Stomach smooth muscle (tissue), 2 donors: ENCODE data around the gene HLF.

Experiments used
- H3K27ac ChIP-seq: one replicate; pipeline ENCODE4 v1.7.0; 2013; ENCODE audit warnings: mild to moderate bottlenecking, low read length, inconsistent platforms
- H3K27me3 ChIP-seq, 2 donors: one replicate each; pipeline ENCODE4 v1.7.0; 2013; ENCODE audit warnings: low read length in 2 of 2; ENCODE audit not compliant: insufficient read depth in 2 of 2, control insufficient read depth in 1 of 2
- H3K36me3 ChIP-seq, 2 donors: one replicate each; pipeline ENCODE4 v1.7.0; 2013; ENCODE audit warnings: low read length in 2 of 2; ENCODE audit not compliant: control insufficient read depth in 2 of 2, insufficient read depth in 2 of 2
- H3K4me1 ChIP-seq: one replicate; pipeline ENCODE4 v1.7.0; 2013; ENCODE audit warnings: low read length; ENCODE audit not compliant: control insufficient read depth, insufficient read depth
- H3K4me3 ChIP-seq, 2 donors: one replicate each; pipeline ENCODE4 v1.7.0; 2013; ENCODE audit warnings: low read length in 2 of 2
- H3K9ac ChIP-seq, 2 donors: one replicate each; pipeline ENCODE4 v1.7.0; 2013; ENCODE audit warnings: low read length in 2 of 2, mild to moderate bottlenecking in 1 of 2
- H3K9me3 ChIP-seq, 2 donors: one replicate each; pipeline ENCODE4 v1.7.0; 2013; ENCODE audit warnings: low read length in 2 of 2; ENCODE audit not compliant: control insufficient read depth in 2 of 2
- donor health status: healthy.
- donor health status: Pancreatic carcinoma.

The HLF gene

DNA sequence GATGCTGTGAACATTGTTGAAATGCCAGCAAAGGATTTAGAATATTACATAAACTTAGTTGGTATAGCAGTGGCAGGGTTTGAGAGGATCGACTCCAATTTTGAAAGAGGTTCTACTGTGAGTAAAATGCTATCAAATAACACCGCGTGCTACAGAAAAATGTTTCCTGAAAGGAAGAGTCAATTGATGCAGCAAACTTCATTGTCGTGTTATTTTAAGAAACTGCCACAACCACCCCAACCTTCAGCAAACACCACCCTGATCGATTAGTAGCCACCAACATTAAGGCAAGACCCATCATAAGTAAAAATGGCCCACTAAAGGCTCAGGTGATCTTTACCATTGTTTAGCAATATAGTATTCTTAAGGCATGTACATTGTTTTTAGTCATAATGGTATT is 27.3 kb downstream of the HLF start:
- Histone ChIP-seq H3K4me1 (peaks cover 27% of the 10 kb centered on the region), H3K9ac (no peak overlapping the region), H3K27ac (no peak overlapping the region), H3K27me3 (no peaks in the 10 kb centered on the region), H3K36me3 (peaks cover 8 to 11% of the 10 kb centered on the region in 2 donors), H3K9me3 (no peaks in the 10 kb centered on the region), H3K4me3 (no peak overlapping the region)

DNA sequence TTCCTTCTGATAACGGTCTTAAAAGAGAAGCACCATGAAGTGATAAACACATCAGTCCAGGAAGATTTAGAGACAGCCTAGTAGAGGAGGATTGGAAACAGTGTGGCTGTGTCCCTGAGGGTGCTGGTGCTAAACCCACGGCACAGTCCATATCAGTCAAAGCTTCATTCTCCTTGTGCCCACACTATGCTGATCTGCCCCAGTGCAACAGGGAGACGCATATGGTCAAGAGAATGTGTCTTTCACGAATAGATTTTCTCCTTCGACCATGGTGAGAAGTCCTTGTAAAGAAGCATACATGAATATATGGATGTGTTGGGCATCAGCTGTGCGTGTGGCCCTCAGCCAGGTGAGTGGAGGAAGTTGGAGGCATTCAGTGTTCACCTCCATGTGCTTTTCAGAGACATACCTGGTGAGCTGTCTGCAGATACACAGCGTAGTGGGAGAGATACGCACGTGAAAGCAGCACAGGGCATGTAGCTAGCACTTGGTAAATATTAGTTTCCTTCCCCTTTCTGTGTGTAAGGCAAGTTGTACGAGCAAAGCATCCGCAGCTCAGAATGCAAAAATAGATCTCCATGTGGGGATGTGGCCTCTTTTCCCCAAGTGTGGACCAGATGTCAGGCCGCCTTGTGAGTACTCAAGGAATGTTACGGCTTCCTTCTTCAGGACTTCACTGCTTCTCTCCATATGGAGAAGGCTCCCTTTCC is 29.4 kb downstream of the HLF start:
- H3K27ac ChIP-seq: peak overlapping the region; percentile 77
- H3K9ac ChIP-seq: no peak overlapping the region
- H3K27me3 ChIP-seq: no peaks in the 10 kb centered on the region
- H3K9me3 ChIP-seq: no peaks in the 10 kb centered on the region
- H3K4me1 ChIP-seq: peaks cover 12% of the 10 kb centered on the region
- no peak overlapping the region for H3K4me3 ChIP-seq
- H3K36me3 ChIP-seq: peaks cover 8 to 13% of the 10 kb centered on the region in 2 donors

DNA sequence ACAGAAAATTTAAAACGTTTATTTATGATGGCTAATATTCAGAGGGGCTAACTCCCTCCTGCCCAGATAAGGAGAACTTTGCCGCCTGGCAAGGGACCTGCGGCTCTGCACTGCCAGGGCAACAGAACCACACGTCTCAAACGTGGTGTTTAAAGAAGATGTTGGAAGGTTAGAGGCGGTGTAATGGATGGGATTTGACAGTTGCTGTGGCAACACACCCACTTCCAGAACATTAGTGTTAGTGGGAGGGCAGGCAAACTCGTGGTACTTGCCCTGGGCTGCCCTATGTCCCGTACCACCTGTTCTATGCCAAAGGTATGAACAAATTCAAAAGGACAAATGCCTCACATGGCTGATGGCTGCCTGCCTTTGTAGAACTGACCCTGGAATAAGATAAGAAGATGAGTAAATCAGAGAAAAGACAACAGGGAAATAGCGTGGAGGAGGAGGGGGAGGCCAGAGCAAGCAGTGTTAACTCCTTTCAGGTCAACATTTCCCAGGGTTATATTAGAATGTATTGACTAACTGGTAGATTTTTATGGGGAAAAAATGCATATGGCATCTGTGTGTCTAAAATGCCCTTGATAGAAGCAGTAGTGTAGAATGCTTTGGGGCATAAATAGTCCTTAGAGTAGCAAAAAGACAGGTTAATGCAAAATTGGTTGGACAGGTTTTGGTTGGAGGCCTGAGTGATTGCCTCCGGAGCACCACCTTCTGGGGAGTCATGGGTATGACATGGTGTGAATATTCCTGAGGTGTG is 30.8 kb downstream of the HLF start:
- Histone ChIP-seq H3K4me3 (peak overlapping the region in 1 of 2 donors; percentile 31), H3K4me1 (peaks cover 7% of the 10 kb centered on the region), H3K36me3 (peaks cover 8 to 20% of the 10 kb centered on the region in 2 donors), H3K9ac (peak overlapping the region in 1 of 2 donors; percentile 38), H3K9me3 (no peaks in the 10 kb centered on the region), H3K27me3 (no peaks in the 10 kb centered on the region), H3K27ac (peak overlapping the region; percentile 77)

DNA sequence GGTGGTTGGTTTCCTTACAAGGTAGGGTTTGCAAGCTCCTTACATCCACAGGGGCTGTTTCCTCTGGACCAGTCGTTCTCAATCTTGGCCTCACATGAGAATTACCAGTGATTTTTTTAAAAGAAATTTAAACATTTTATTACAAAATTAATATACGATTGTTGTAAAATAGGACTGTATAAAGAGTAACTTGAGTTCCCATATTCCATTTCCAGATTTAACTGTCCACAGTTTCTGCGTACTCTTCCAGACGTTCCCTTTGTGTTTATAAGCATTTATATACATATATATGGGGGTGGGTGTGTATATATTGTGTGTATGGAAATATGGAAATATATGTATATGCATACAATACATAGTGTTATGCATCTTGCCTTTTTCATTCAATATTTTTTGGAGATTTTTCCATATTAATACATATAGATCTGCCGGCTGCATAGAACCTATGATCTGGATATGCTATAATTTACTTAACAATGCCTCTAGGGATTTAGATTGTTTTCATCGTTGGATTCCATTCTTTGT is 31.5 kb downstream of the HLF start:
- no peaks in the 10 kb centered on the region for H3K27me3 ChIP-seq
- H3K36me3 ChIP-seq: peaks cover 4 to 20% of the 10 kb centered on the region in 2 donors
- no peak overlapping the region for H3K9ac ChIP-seq
- no peak overlapping the region for H3K4me3 ChIP-seq
- H3K9me3 ChIP-seq: no peaks in the 10 kb centered on the region
- peak overlapping the region; percentile 77 for H3K27ac ChIP-seq
- H3K4me1 ChIP-seq: peaks cover 9% of the 10 kb centered on the region

DNA sequence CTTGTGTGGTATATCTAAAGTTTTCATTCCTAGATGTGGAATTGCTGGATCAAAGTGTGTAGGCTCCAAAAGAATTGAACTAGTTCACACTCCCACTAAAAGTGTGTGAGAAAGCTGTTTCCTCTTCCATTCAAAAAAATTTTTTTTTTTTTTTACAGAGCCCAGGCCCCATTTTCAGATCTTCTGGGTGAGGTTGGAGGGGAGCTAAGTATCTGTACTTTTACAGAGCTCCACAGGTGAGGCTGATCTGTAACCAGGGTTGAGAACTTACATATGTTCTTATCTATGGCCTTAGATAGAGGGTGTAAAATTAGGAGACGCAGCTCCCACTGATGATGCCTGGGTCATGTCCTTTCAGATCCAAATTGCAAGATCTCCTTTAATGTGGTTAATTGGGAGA is 31.9 kb downstream of the HLF start:
- peaks cover 10% of the 10 kb centered on the region for H3K4me1 ChIP-seq
- H3K4me3 ChIP-seq: no peak overlapping the region
- H3K9ac ChIP-seq: no peak overlapping the region
- H3K27me3 ChIP-seq: no peaks in the 10 kb centered on the region
- H3K9me3 ChIP-seq: no peaks in the 10 kb centered on the region
- no peak overlapping the region for H3K27ac ChIP-seq
- peaks cover 3 to 20% of the 10 kb centered on the region in 2 donors for H3K36me3 ChIP-seq

DNA sequence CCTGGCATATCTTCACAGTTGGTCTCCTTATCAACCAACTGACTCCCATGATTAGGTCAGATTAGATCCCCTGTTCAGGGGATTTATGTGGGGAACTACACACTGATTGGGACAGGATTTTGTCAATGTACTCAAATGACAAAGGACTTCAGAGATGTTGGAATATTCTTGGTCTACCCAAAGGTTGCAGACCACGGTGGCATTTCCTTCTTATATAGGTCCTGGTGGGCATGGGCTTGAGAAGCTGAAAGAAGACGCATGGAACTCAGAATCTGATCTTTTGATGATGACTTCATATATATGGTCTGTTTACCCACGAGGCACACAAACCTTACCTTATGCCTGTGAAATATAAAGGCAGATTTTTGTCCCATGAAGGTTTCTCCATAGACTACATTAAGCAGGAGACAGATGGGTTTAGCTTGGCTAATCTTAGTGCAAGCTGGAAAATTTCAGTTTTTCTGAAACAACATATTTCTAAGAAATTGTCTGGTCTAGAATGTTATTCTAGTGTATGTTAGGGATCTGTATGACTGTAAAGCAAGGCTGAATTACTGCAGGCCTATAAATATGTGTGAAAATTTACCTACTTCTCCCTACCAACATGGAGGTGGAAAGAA is 33.5 kb downstream of the HLF start:
- Histone ChIP-seq H3K36me3 (peaks cover 0 to 16% of the 10 kb centered on the region in 2 donors), H3K27me3 (no peaks in the 10 kb centered on the region), H3K9me3 (no peaks in the 10 kb centered on the region), H3K4me3 (no peak overlapping the region), H3K9ac (no peak overlapping the region), H3K4me1 (peaks cover 23% of the 10 kb centered on the region), H3K27ac (no peak overlapping the region)

DNA sequence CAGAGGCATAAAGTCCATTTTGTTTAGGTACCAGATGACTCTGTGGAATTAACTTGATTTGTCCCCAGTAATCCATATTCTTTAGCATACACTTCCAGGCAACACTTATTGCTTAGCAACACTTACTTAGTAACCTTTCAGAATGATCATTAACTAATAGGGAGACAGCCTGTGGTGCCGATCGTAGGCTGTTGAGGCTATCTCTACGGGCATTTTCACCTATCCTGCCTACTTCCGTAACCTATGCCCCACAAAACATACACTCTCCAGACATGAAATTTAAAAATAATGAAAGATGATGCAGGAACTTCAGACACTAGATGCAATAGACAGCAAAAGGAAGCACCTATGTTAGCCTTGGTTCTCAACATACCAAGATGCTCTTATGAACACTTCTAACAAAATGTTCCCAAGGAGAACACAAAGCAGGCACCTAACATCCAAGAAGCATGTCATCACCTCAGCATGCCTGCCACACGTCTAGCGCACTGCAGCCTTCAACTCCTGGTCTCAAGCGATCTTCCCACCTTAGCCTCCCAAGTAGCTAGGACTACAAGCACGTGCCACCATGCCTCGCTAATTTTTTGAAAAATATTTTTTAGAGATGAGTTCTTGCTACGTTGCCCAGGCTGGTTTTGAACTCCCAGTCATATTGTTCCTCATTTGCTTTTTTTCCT is 34.5 kb downstream of the HLF start:
- peaks cover 0 to 11% of the 10 kb centered on the region in 2 donors for H3K36me3 ChIP-seq
- H3K4me3 ChIP-seq: no peak overlapping the region
- no peaks in the 10 kb centered on the region for H3K27me3 ChIP-seq
- no peak overlapping the region for H3K9ac ChIP-seq
- H3K4me1 ChIP-seq: peaks cover 32% of the 10 kb centered on the region
- no peak overlapping the region for H3K27ac ChIP-seq
- H3K9me3 ChIP-seq: no peaks in the 10 kb centered on the region

DNA sequence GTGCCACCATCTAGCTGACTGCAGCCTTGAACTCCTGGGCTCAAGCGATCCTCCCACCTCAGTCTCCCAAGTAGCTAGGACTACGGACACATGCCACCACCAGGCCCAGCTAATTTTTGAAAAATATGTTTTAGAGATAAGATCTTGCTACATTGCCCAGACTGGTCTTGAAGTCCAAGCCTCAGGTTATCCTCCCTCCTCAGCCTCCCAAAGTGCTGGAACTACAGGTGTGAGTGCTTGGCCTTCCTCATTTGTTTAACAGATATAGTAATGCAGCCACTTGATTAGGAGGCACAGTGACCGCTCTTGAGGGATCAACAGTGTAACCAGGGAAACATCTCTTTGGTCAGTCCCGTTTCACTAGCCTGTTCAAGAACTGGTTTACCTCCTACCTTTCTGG is 35.1 kb downstream of the HLF start:
- Histone ChIP-seq H3K4me3 (no peak overlapping the region), H3K4me1 (peaks cover 38% of the 10 kb centered on the region), H3K9ac (no peak overlapping the region), H3K27me3 (no peaks in the 10 kb centered on the region), H3K36me3 (peaks cover 0 to 11% of the 10 kb centered on the region in 2 donors), H3K9me3 (no peaks in the 10 kb centered on the region), H3K27ac (no peak overlapping the region)

DNA sequence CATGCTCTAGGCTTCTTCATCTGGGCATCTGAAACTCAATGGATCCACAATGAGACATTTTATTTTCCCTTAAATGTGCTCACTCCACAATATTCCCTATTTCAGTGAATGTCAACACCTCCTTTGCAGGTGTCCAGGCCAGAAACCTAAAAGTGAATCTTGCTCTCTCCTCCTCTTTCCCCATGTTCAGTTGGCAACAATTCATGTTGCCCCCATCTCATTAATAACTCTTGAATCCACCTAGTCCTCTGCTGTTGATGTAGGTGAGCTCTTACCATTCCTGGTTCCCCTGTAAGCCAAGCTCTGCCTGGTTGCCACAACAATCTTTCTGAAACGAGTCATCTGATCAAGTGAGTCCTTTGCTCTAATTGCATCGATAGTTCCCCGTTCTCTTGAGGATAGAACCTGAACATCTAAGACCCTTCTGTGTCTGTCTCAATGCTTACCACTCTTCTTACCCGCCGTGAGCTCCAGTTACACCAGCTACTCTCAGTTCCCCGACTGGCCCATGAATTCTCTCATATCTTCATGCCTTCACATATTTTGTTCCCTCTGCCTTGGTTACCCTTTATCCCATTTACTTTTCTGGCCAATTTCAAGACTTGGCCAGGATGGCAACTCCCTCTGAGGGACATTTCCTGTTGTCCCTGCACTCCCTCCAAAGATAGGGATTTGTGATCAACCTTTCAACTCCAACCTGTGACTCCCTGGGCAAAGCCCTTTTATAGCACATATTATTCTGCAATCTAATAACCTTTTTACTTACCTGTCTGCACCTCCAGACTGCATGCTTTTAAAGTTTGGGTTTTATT is 35.9 kb downstream of the HLF start:
- no peaks in the 10 kb centered on the region for H3K27me3 ChIP-seq
- peaks cover 40% of the 10 kb centered on the region for H3K4me1 ChIP-seq
- H3K36me3 ChIP-seq: peaks cover 0 to 11% of the 10 kb centered on the region in 2 donors
- no peak overlapping the region for H3K9ac ChIP-seq
- H3K9me3 ChIP-seq: no peaks in the 10 kb centered on the region
- H3K4me3 ChIP-seq: no peak overlapping the region
- H3K27ac ChIP-seq: no peak overlapping the region
